Psoas muscle (tissue), 8 donors: ENCODE results near the gene LCLAT1. TPM values are rescaled to one million over a fixed set of nuclear protein-coding genes. Genes with fewer than 3 reads are reported as not detected.

ENCODE experiments used
- ATAC-seq, 4 donors: fragments of 200-7000 bp; cut with Tn5 transposase; one replicate each; pipeline ENCODE4 v1.9.1; 2020; ENCODE audit warnings: moderate library complexity in 3 of 4, mild to moderate bottlenecking in 2 of 4
- DNase-seq, 2 donors: peaks; one replicate each; pipeline ENCODE4 v3.0.0-alpha.2; 2020
- H3K27ac ChIP-seq: fragments of 200-600 bp; one replicate; pipeline ENCODE4 v1.8.0; 2022
- H3K27me3 ChIP-seq, 3 donors: fragments of 200-600 bp in 1 of 3; one replicate each; pipeline versions ENCODE4 v1.6.1 to v1.8.0; 2013 to 2022; ENCODE audit warnings: low read length in 2 of 3, mild to moderate bottlenecking in 2 of 3, moderate library complexity in 1 of 3; ENCODE audit not compliant: insufficient read depth in 3 of 3
- H3K36me3 ChIP-seq, 2 donors: fragments of 200-600 bp in 1 of 2; one replicate each; pipeline versions ENCODE4 v1.6.1 to v1.8.0; 2013 to 2022; ENCODE audit warnings: low read depth in 1 of 2, mild to moderate bottlenecking in 1 of 2, moderate library complexity in 1 of 2; ENCODE audit not compliant: insufficient read depth in 1 of 2
- H3K4me1 ChIP-seq: fragments of 200-600 bp; one replicate; pipeline ENCODE4 v1.8.0; 2022
- H3K4me3 ChIP-seq: fragments of 200-600 bp; one replicate; pipeline ENCODE4 v1.8.0; 2022; ENCODE audit warnings: mild to moderate bottlenecking
- H3K9me3 ChIP-seq: fragments of 200-600 bp; one replicate; pipeline ENCODE4 v1.8.0; 2022
- WGBS, 3 donors: extraction: QIAGEN DNeasy Blood & Tissue Kit; methylation state at CpG; one replicate each; pipeline versions ENCODE4 v1.1.6 to v1.1.7; 2013; 5-methylcytosine and 5-hydroxymethylcytosine counted together
- intact Hi-C, 2 donors: fragments of 100-400 bp; cut with DNase I; formaldehyde crosslinking; loops; one replicate each; pipeline versions ENCODE4 v1.11.0 to v1.14.2; 2022
- polyA plus RNA-seq, 3 donors: library from polyadenylated mRNA; stranded (reverse); fragments of 200-250 nt; gene quantifications; one replicate each; pipeline ENCODE4 v1.2.3, GENCODE V29; 2013
- total RNA-seq, 4 donors: library from RNA; stranded (reverse); fragmentation: NEBNext Ultra II Directional in 2 of 4; extraction: Animal tissue kit (Norgen Biotek cat#: 25700) in 2 of 4; gene quantifications; one replicate each; pipeline versions ENCODE4 v1.2.1 to v1.2.4, GENCODE V29; 2021 to 2023
- TF ChIP-seq, protein P1 (sequence below): fragments of 200-600 bp; IDR thresholded peaks from one replicate; pipeline ENCODE4 v1.8.0; 2022; ENCODE audit warnings: antibody characterized with exemption
- donor health status: healthy with polysubstance abuse.
- donor health status: DM: no; HTN: no; CAD: no; lungs with moderate emphysema.
- donor health status: Bipolar disorder and iron deficiency.
- donor health status: healthy.
- donor health status: DM: yes; HTN: yes; CAD: no.
- donor health status: DM: no; HTN: no; CAD: no.
- donor health status: DM: no; HTN: no; CAD: no.
- donor health status: DM: yes; HTN: yes; CAD: no.

Gene LCLAT1
- total and polyA plus RNA-seq, 7 donors = 4.2 to 18.8 (median 6.0) TPM

- H3K27me3 ChIP-seq = no peaks in the 10 kb centered on the region
- 88 to 91% (median 90%) methylated on average over 6 of the region's 6 CpGs for WGBS, 3 donors
- H3K36me3 ChIP-seq = no peaks in the 10 kb centered on the region
- no peak for ATAC-seq
- TF ChIP-seq, protein P1, sequence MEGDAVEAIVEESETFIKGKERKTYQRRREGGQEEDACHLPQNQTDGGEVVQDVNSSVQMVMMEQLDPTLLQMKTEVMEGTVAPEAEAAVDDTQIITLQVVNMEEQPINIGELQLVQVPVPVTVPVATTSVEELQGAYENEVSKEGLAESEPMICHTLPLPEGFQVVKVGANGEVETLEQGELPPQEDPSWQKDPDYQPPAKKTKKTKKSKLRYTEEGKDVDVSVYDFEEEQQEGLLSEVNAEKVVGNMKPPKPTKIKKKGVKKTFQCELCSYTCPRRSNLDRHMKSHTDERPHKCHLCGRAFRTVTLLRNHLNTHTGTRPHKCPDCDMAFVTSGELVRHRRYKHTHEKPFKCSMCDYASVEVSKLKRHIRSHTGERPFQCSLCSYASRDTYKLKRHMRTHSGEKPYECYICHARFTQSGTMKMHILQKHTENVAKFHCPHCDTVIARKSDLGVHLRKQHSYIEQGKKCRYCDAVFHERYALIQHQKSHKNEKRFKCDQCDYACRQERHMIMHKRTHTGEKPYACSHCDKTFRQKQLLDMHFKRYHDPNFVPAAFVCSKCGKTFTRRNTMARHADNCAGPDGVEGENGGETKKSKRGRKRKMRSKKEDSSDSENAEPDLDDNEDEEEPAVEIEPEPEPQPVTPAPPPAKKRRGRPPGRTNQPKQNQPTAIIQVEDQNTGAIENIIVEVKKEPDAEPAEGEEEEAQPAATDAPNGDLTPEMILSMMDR = no peak
- peaks cover 3% of the 10 kb centered on the region for H3K4me1 ChIP-seq
- H3K27ac ChIP-seq = no peak overlapping the region
- H3K4me3 ChIP-seq = no peak overlapping the region
- intact Hi-C loops = no loop called here
- no peak for DNase-seq
- H3K9me3 ChIP-seq = no peaks in the 10 kb centered on the region
Measured at GRCh38 chr2:30454571-30454970, 7.5 kb downstream of the LCLAT1 start.

GRCh38 chr2:30455114-30455738, 8.2 kb downstream of the LCLAT1 start:
- Histone ChIP-seq H3K27ac (no peak overlapping the region), H3K36me3 (no peaks in the 10 kb centered on the region), H3K9me3 (no peaks in the 10 kb centered on the region), H3K4me1 (peaks cover 3% of the 10 kb centered on the region), H3K4me3 (no peak overlapping the region), H3K27me3 (no peaks in the 10 kb centered on the region)
- intact Hi-C loops = no loop called here
- DNase-seq (no peak), ATAC-seq (no peak)
- TF ChIP-seq, protein P1 = no peak
- 50 to 67% (median 56%) methylated on average over 7 of the region's 7 CpGs for WGBS, 3 donors

- H3K4me3 ChIP-seq = no peak overlapping the region
- H3K27me3 ChIP-seq = no peaks in the 10 kb centered on the region
- DNase-seq (no peak), ATAC-seq (no peak)
- H3K36me3 ChIP-seq = no peaks in the 10 kb centered on the region
- H3K27ac ChIP-seq = no peak overlapping the region
- TF ChIP-seq, protein P1 = no peak
- intact Hi-C loops = no loop called here
- H3K4me1 ChIP-seq = peaks cover 3% of the 10 kb centered on the region
- H3K9me3 ChIP-seq = no peaks in the 10 kb centered on the region
- WGBS, 3 donors = 90 to 97% (median 96%) methylated on average over 2 of the region's 2 CpGs
Measured at GRCh38 chr2:30456106-30456505, 9.1 kb downstream of the LCLAT1 start.

- ATAC-seq (no peak), DNase-seq (no peak)
- Histone ChIP-seq H3K4me1 (peaks cover 3% of the 10 kb centered on the region), H3K27me3 (no peaks in the 10 kb centered on the region), H3K9me3 (no peaks in the 10 kb centered on the region), H3K27ac (no peak overlapping the region), H3K36me3 (no peaks in the 10 kb centered on the region), H3K4me3 (no peak overlapping the region)
- intact Hi-C loops = no loop called here
- WGBS, 3 donors = 91 to 93% (median 91%) methylated on average over 2 of the region's 2 CpGs
- TF ChIP-seq, protein P1 = no peak
Measured at GRCh38 chr2:30456579-30456978, 9.5 kb downstream of the LCLAT1 start.

DNA sequence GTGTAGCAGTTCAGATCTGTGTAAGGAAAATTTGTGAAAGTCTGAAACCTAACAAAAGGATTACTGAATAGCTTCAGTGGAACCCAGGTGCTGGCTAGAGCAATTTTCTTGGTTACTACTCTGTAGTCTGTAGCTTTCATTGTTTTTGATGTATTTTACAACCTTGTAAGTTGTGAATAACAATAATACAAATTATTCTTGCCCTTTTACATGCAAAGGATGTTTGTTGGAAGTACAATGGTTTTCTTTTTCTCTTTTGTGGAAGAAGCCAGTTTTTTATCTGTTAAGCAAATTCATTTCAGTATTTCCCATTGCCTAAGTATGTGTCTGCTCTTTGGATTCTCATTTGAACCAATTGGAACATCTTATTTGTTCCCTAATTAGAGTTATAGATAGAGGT, 10.2 kb downstream of the LCLAT1 start:
- no peak overlapping the region for H3K27ac ChIP-seq
- H3K4me1 ChIP-seq = peaks cover 4% of the 10 kb centered on the region

More for the DNA sequence above, 10.2 kb downstream of the LCLAT1 start:
- no peaks in the 10 kb centered on the region for H3K36me3 ChIP-seq
- intact Hi-C loops = no loop called here
- H3K4me3 ChIP-seq = no peak overlapping the region
- ATAC-seq = no peak
- H3K27me3 ChIP-seq = no peaks in the 10 kb centered on the region
- no peaks in the 10 kb centered on the region for H3K9me3 ChIP-seq
- no peak for DNase-seq
- TF ChIP-seq, protein P1 = no peak
